HG03139 (cell line): Measurements from ENCODE around the gene YY1AP1.
"Not testable (repeated sequence)": the region's sequence is repeated elsewhere in the genome, so short reads cannot be mapped to it uniquely, and the experiment has no call there.

Source experiments
- ATAC-seq: cut with Tn5 transposase; IDR thresholded peaks from one replicate; pipeline ENCODE4 v1.9.1; 2021; ENCODE audit not compliant: unreplicated experiment

The YY1AP1 gene

GRCh38 chr1:155648207-155649147 is 40.1 kb downstream of the YY1AP1 start:
- no peak for ATAC-seq

GRCh38 chr1:155646307-155646706 is 42.3 kb downstream of the YY1AP1 start:
- ATAC-seq, result no peak

- ATAC-seq, result no peak
Measured at GRCh38 chr1:155645648-155646047, 42.9 kb downstream of the YY1AP1 start.

- ATAC-seq, result no peak
Measured at GRCh38 chr1:155645034-155645598, 43.5 kb downstream of the YY1AP1 start.

GRCh38 chr1:155643230-155643629 is 45.3 kb downstream of the YY1AP1 start:
- ATAC-seq, result no peak

GRCh38 chr1:155642559-155643180 is 45.9 kb downstream of the YY1AP1 start:
- ATAC-seq, result not testable (repeated sequence)

GRCh38 chr1:155640367-155640766 is 48.2 kb downstream of the YY1AP1 start:
- ATAC-seq, result no peak

GRCh38 chr1:155636397-155637153 is 52.0 kb downstream of the YY1AP1 start:
- no peak for ATAC-seq

GRCh38 chr1:155626428-155626827 is 62.1 kb downstream of the YY1AP1 start:
- not testable (repeated sequence) for ATAC-seq

GRCh38 chr1:155623357-155623756 is 65.2 kb downstream of the YY1AP1 start:
- ATAC-seq, result no peak

- no peak for ATAC-seq
Measured at GRCh38 chr1:155622191-155622590, 66.4 kb downstream of the YY1AP1 start.

GRCh38 chr1:155613226-155613625 is 75.3 kb downstream of the YY1AP1 start:
- ATAC-seq, result not testable (repeated sequence)

GRCh38 chr1:155610257-155610647 is 78.3 kb downstream of the YY1AP1 start:
- peak; percentile 22 for ATAC-seq

GRCh38 chr1:155609515-155610256 is 78.9 kb downstream of the YY1AP1 start, which contains the start of gene MSTO1:
TSS of gene MSTO1 (plus strand) at chr1:155610218. CDS start at chr1:155610249, 31 bp downstream.
- ATAC-seq, result peak; percentile 90
